Activated T-helper 2 cell treated with anti-CD3 and anti-CD28 coated beads, Interferon-gamma antibody, Interleukin-2, Interleukin-4, amounts not matched to agents 10 μg/mL and 5 μg/mL and 100 μg/mL, durations not matched to agents 14 hours and 24 hours and 36 hours (primary cell): ENCODE results near the gene FGGY. TPM values are rescaled to one million over a fixed set of nuclear protein-coding genes. Genes with fewer than 3 reads are reported as not detected.
"Not testable (repeated sequence)": the region's sequence is repeated elsewhere in the genome, so short reads cannot be mapped to it uniquely, and the experiment has no call there.

ENCODE experiments used
- DNase-seq: peaks from one replicate; pipeline ENCODE4 v3.0.0; 2021; ENCODE audit warnings: low spot score
- H3K27ac Mint-ChIP-seq: one replicate; pipeline ENCODE4 v1.8.0; 2021; ENCODE audit warnings: mixed read lengths
- H3K27me3 Mint-ChIP-seq: one replicate; pipeline ENCODE4 v1.8.0; 2021; ENCODE audit warnings: low read depth, mixed read lengths
- H3K36me3 Mint-ChIP-seq: one replicate; pipeline ENCODE4 v1.8.0; 2021; ENCODE audit warnings: low read depth, mixed read lengths
- H3K4me1 Mint-ChIP-seq: one replicate; pipeline ENCODE4 v1.8.0; 2021; ENCODE audit warnings: low read depth, mixed read lengths
- H3K4me3 Mint-ChIP-seq: one replicate; pipeline ENCODE4 v1.8.0; 2021; ENCODE audit warnings: low read depth, mild to moderate bottlenecking, moderate library complexity, mixed read lengths
- H3K9me3 Mint-ChIP-seq: one replicate; pipeline ENCODE4 v1.8.0; 2021; ENCODE audit warnings: mixed read lengths
- intact Hi-C: fragments of 100-400 bp; cut with micrococcal nuclease; formaldehyde crosslinking; loops from one replicate; pipeline ENCODE4 v1.15.1; 2023
- total RNA-seq: library from RNA; stranded (reverse); gene quantifications from 2 replicates; pipeline ENCODE4 v1.2.3, GENCODE V29; 2022

FGGY gene
- total RNA-seq, 1 donor from 2014 or later = 10.5 TPM

GRCh38 chr1:59595774-59596173, 298.9 kb downstream of the FGGY start:
- intact Hi-C loops = no loop called here
- Mint-ChIP-seq H3K27ac (no peak overlapping the region), H3K4me3 (no peak overlapping the region), H3K36me3 (no peaks in the 10 kb centered on the region), H3K4me1 (peaks cover 1% of the 10 kb centered on the region), H3K9me3 (no peaks in the 10 kb centered on the region), H3K27me3 (no peaks in the 10 kb centered on the region)
- no peak for DNase-seq

- Mint-ChIP-seq H3K27ac (no peak overlapping the region), H3K4me3 (no peak overlapping the region), H3K4me1 (peaks cover 1% of the 10 kb centered on the region), H3K9me3 (no peaks in the 10 kb centered on the region), H3K27me3 (no peaks in the 10 kb centered on the region), H3K36me3 (no peaks in the 10 kb centered on the region)
- DNase-seq = no peak
- intact Hi-C loops = no loop called here
These were observed 299.5 kb downstream of the FGGY start for GRCh38 chr1:59596432-59596831.

GRCh38 chr1:59596956-59597355, 300.1 kb downstream of the FGGY start:
- H3K27ac Mint-ChIP-seq = no peak overlapping the region
- H3K4me3 Mint-ChIP-seq = no peak overlapping the region
- peaks cover 1% of the 10 kb centered on the region for H3K4me1 Mint-ChIP-seq
- DNase-seq = no peak
- no peaks in the 10 kb centered on the region for H3K27me3 Mint-ChIP-seq
- intact Hi-C loops = no loop called here
- no peaks in the 10 kb centered on the region for H3K9me3 Mint-ChIP-seq
- no peaks in the 10 kb centered on the region for H3K36me3 Mint-ChIP-seq

DNA sequence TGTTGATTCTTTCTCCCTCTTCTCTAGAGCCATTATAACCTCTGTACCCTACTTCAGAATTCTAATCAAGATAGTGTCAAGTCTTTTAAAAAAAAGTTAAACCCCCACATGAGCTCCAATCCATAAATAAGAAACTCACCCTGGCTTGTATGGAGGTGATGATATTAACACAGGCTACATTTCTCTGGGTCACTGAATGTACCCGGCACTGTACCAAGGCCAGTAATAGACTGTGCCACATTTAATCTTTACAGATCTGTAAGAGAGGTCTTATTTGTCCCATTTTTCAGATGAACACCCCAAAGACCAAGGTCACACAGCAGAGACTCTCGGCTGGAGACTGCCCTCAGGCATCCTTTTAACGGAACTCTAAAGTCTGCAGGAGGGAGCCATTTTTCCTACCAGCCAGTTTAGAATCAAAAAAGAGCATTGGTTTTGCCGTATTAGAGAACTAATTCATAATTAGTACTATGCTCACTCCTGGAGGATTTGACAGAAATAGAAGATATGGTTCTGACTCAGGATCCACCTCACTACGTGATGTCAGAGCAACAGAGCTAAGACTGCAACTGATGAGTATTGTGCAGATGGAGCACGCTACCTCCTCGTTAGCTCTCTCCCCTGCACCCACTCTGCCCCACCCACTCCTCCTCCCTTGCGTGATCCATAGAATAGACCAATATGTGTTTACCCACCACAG, 300.7 kb downstream of the FGGY start:
- H3K4me3 Mint-ChIP-seq = no peak overlapping the region
- H3K36me3 Mint-ChIP-seq = no peaks in the 10 kb centered on the region
- H3K4me1 Mint-ChIP-seq = peaks cover 1% of the 10 kb centered on the region
- no peak overlapping the region for H3K27ac Mint-ChIP-seq
- intact Hi-C loops = no loop called here
- no peaks in the 10 kb centered on the region for H3K9me3 Mint-ChIP-seq
- DNase-seq = no peak
- no peaks in the 10 kb centered on the region for H3K27me3 Mint-ChIP-seq

- intact Hi-C loops = no loop called here
These were observed 301.2 kb downstream of the FGGY start for GRCh38 chr1:59598120-59598440.

DNA sequence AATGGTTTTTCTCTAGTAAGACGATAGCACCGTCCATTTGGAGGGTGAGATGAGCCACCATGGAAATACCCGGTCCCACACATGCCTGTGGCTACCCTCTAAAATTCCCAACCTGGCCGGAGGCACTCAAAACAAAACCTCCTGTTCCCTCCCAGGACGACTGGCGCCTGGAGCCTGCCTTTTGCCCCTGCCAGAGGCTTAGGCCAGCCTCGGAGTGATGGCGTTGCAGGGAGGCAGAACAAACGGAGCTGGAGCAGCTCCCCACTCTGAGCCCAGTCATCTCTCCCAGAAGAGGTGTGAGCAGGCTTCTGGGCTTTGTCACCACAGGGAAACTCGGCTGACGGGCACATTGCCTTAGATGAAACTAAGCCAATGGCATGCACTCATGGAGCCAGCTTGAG, 304.1 kb downstream of the FGGY start:
- no peak overlapping the region for H3K4me3 Mint-ChIP-seq
- no peaks in the 10 kb centered on the region for H3K27me3 Mint-ChIP-seq
- no peak overlapping the region for H3K27ac Mint-ChIP-seq
- DNase-seq = no peak
- no peaks in the 10 kb centered on the region for H3K9me3 Mint-ChIP-seq
- H3K4me1 Mint-ChIP-seq = no peaks in the 10 kb centered on the region
- H3K36me3 Mint-ChIP-seq = no peaks in the 10 kb centered on the region
- intact Hi-C loops = no loop called here

More at GRCh38 chr1:59598120-59598440, 301.2 kb downstream of the FGGY start:
- DNase-seq = no peak
- Mint-ChIP-seq H3K27ac (no peak overlapping the region), H3K4me1 (peaks cover 1% of the 10 kb centered on the region), H3K36me3 (no peaks in the 10 kb centered on the region), H3K9me3 (no peaks in the 10 kb centered on the region), H3K4me3 (no peak overlapping the region), H3K27me3 (no peaks in the 10 kb centered on the region)

DNA sequence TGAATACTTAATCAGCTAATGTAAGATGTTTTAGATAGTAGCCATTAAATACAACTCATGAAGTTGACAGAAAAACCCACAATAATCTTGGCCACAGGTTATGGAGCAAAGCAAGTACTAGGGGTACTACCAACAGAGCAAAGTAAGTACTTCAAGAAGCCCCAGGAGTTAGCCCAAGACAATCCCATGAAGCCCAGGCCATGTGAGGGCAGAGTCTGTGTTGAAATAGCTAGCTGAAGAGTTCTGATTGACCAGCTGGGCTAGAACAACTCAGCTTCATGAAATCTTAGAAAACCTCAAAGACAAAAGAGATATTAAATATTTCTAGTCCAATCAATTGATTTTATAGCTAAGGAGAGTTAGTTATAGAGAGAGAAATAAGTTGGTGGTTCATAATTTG, 304.9 kb downstream of the FGGY start:
- Mint-ChIP-seq H3K36me3 (no peaks in the 10 kb centered on the region), H3K9me3 (no peaks in the 10 kb centered on the region), H3K27ac (no peak overlapping the region), H3K4me3 (no peak overlapping the region), H3K4me1 (no peaks in the 10 kb centered on the region), H3K27me3 (no peaks in the 10 kb centered on the region)
- DNase-seq = no peak
- intact Hi-C loops = no loop called here

DNA sequence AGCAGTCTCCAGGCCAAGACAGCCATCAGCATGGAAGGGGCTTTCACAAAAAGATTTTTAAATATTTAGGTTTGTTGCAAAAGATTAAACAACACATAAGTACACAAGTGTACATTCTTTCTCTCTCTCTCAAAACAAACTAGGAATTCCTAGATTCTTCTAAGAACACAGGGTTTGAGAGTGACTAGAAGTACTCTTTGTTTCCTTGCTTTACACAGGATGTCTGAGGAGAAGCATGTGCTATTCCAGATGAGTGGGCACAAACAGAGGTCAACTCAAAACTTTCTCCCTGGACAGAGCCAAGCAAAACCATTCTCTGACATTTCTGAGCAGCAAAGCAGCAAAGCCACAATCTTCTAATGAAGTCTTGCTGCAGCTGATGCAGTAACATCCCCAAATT, 307.3 kb downstream of the FGGY start:
- Mint-ChIP-seq H3K9me3 (no peaks in the 10 kb centered on the region), H3K36me3 (peaks cover 6% of the 10 kb centered on the region), H3K4me3 (no peak overlapping the region), H3K27me3 (no peaks in the 10 kb centered on the region), H3K4me1 (no peaks in the 10 kb centered on the region), H3K27ac (no peak overlapping the region)
- no peak for DNase-seq
- intact Hi-C loops = no loop called here

DNA sequence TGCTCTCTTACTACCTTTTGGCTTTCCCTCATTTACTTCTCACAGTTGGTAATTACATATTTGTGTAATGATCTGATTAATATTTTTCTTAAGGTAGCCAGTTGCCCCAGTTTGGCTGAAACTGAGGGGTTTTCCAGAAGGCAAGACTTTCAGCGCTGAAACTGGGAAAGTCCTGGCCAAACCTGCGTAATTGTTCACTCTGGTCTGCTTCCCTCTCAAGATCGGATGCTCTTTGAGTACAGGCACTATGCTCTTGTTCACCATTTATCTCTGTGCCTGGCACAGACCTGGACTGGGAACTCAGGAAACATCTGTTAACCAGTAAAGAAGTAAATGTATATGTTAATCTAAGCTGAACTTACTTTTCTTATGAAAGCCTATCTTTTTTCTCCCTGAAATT, 308.3 kb downstream of the FGGY start:
- intact Hi-C loops = no loop called here

DNA sequence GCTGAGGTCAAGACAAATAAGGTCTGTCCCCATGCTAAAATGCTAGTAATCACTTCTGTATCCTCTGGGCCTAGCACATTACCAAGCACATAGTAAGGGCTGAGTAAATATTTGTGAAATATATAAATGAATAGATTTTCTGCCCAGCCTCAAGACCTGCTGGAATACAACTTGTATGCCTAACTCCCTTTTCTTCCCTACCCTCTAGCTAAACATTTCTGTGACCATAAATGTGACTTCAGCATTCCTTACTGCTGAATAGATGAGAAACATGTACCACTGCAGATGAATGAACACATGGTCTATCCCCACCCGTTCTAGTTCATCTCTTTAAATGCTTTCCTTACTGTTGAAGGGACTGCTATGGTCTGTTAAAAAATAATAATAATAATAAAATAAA, 308.9 kb downstream of the FGGY start:
- H3K36me3 Mint-ChIP-seq = peaks cover 6% of the 10 kb centered on the region
- intact Hi-C loops = no loop called here
- H3K27me3 Mint-ChIP-seq = no peaks in the 10 kb centered on the region
- no peaks in the 10 kb centered on the region for H3K9me3 Mint-ChIP-seq
- no peak overlapping the region for H3K4me3 Mint-ChIP-seq
- H3K27ac Mint-ChIP-seq = no peak overlapping the region
- H3K4me1 Mint-ChIP-seq = no peaks in the 10 kb centered on the region
- DNase-seq = no peak

More for the DNA sequence above, 308.3 kb downstream of the FGGY start:
- H3K4me1 Mint-ChIP-seq = no peaks in the 10 kb centered on the region
- no peak overlapping the region for H3K27ac Mint-ChIP-seq
- no peaks in the 10 kb centered on the region for H3K9me3 Mint-ChIP-seq
- H3K27me3 Mint-ChIP-seq = no peaks in the 10 kb centered on the region
- H3K4me3 Mint-ChIP-seq = no peak overlapping the region
- DNase-seq = no peak
- peaks cover 6% of the 10 kb centered on the region for H3K36me3 Mint-ChIP-seq

GRCh38 chr1:59609245-59609644, 312.4 kb downstream of the FGGY start:
- no peak for DNase-seq
- Mint-ChIP-seq H3K9me3 (no peaks in the 10 kb centered on the region), H3K36me3 (peaks cover 6% of the 10 kb centered on the region), H3K4me1 (no peaks in the 10 kb centered on the region), H3K27ac (no peak overlapping the region), H3K4me3 (no peak overlapping the region), H3K27me3 (no peaks in the 10 kb centered on the region)
- intact Hi-C loops = no loop called here

DNA sequence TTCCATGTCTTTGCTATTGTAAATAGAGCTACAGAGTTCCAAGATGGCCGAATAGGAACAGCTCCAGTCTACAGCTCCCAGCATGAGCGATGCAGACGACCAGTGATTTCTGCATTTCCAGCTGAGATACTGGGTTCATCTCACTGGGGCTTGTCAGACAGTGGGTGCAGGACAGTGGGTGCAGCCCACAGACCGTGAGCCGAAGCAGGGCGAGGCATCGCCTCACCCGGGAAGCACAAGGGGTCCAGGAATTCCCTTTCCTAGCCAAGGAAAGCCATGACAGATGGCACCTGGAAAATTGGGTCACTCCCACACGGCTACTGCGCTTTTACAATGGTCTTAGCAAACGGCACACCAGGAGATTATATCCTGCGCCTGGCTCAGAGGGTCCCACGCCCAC, 313.6 kb downstream of the FGGY start:
- DNase-seq, H3K4me1 Mint-ChIP-seq, H3K27me3 Mint-ChIP-seq, H3K27ac Mint-ChIP-seq, intact Hi-C loops, H3K36me3 Mint-ChIP-seq, H3K9me3 Mint-ChIP-seq, H3K4me3 Mint-ChIP-seq: not testable (repeated sequence)

GRCh38 chr1:59617434-59617833, 320.5 kb downstream of the FGGY start:
- H3K4me1 Mint-ChIP-seq = no peaks in the 10 kb centered on the region
- no peak for DNase-seq
- H3K36me3 Mint-ChIP-seq = no peaks in the 10 kb centered on the region
- intact Hi-C loops = no loop called here
- H3K9me3 Mint-ChIP-seq = no peaks in the 10 kb centered on the region
- H3K27me3 Mint-ChIP-seq = no peaks in the 10 kb centered on the region
- H3K27ac Mint-ChIP-seq = no peak overlapping the region
- no peak overlapping the region for H3K4me3 Mint-ChIP-seq

DNA sequence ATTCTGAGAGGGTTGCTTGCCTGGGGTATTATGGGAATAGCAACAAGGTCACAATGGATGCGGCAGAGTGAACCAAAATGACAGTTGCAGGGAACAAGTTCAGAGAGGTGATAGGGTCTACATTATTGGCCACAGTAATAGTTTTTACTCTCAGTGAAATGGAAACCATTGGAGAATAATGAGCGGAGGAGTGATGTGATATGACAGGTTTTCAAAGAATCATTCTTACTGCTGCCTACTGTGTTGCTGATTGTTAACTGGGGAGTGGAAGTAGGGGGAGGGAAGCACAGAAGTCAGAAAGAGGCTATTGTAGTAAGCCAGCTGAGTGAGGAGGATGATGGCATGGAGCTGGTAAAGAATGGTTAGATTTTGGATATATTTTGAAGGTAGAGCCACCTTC, 322.7 kb downstream of the FGGY start:
- Mint-ChIP-seq H3K27me3 (no peaks in the 10 kb centered on the region), H3K9me3 (no peaks in the 10 kb centered on the region), H3K4me1 (no peaks in the 10 kb centered on the region), H3K27ac (no peak overlapping the region), H3K4me3 (no peak overlapping the region), H3K36me3 (no peaks in the 10 kb centered on the region)
- intact Hi-C loops = no loop called here
- no peak for DNase-seq
